Activated gamma-delta T cell treated with anti-CD3 and anti-CD28 coated beads, Interleukin-2, amount 50 U/mL, for 16 hours (primary cell): ENCODE measurements around the gene MGST3.
"Not testable (repeated sequence)": the region's sequence is repeated elsewhere in the genome, so short reads cannot be mapped to it uniquely, and the experiment has no call there.

ENCODE experiments used
- DNase-seq: peaks from one replicate; pipeline ENCODE4 v3.0.0-alpha.2; 2020; ENCODE audit warnings: low read depth

The MGST3 gene

GRCh38 chr1:165697881-165698760 lies 67.1 kb downstream of the MGST3 start, which contains the start of gene ALDH9A1:
TSS of gene ALDH9A1 (minus strand) at chr1:165698562. CDS start at chr1:165698558, 4 bp downstream.
- DNase-seq: peak; percentile 72

- no peak for DNase-seq
Observed at GRCh38 chr1:165698761-165699052, 67.7 kb downstream of the MGST3 start.

DNA sequence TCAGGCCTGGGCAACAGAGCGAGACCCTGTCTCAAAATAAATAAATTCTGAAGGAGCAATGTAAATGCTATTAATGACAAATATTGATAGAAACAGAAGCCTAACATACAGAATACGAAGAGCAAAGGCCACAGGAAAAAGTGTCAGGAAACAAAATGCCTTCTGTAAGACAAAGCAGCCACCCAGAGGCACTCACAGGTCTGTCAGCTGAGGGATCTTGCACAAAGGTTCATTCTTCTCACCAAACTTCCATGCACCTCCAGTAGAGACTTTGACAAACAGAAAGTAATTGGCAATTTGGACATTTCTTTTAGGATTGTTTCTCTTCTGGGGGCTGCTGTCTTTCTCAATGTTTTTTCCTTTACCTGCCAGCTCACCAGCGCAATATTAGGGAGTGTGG lies 68.5 kb downstream of the MGST3 start:
- DNase-seq: no peak

DNA sequence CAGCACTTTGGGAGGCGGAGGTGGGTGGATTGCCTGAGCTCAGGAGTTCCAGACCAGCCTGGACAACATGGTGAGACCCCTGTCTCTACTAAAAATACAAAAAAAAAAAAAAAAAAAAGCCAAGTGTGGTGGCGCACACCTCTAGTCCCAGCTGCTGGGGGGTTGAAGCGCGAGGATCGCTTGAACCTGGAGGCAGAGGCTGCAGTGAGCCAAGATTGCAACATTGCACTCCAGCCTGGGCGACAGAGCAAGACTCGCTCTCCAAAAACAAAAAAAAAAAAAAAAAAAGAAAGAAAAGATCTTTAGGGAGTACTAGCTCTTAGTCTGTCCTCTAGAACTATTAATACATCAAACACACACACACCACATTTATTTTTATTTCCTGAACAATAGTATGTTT lies 70.9 kb downstream of the MGST3 start:
- not testable (repeated sequence) for DNase-seq

DNA sequence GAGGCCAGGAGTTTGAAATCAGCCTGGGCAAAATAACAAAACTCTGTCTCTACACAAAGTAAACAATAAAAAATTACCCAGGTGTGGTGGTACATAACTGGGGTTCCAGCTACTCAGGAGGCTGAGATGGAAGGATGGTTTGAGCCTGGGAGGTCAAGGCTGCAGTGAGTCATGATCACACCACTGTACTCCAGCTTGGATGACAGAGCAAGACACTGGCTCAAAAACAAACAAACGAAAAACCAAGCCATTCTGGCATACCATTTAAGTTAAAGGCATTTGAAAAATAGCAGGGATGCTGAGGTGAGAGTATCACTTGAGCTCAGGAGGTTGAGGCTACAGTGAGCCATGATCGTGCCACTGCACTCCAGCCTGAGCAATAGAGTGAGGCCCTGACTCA lies 72.6 kb downstream of the MGST3 start:
- no peak for DNase-seq
